Measurements from ENCODE around the gene MT1X. TPM values are rescaled to one million over a fixed set of nuclear protein-coding genes. Genes with fewer than 3 reads are reported as not detected.

Gene MT1X
- total RNA-seq, 1 experiment from 2014 or later = 74.3 TPM

DNA sequence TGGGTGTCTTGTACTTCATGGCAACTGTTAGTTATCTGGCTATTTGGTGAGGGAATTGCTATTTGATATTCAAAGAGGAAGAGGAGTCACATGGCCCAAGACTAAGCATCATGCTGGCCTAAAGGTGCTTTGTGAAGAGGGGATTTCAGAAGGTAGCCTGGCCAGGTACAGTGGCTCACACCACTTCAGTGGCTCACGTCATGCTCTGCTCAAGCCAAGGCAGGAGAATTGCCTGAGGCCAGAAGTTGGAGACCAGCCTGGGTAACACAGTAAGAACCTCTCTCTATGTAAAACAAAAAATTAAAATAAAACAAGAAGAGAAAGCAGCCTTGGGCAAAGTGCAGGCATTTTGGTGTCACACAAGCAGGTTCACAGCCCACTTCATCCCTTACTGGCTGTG, 37.0 kb upstream of the MT1X start:
- BruUV-seq (replicated peaks) = no TSS peak
- no peaks in the 10 kb centered on the region for H3K4me1 ChIP-seq (ENCODE audit: insufficient read depth, low read length, poor library complexity, severe bottlenecking)
- H3K4me3 ChIP-seq (ENCODE audit: low read depth, low read length, poor library complexity, severe bottlenecking) = no peak overlapping the region
- TF ChIP-seq, protein P1, sequence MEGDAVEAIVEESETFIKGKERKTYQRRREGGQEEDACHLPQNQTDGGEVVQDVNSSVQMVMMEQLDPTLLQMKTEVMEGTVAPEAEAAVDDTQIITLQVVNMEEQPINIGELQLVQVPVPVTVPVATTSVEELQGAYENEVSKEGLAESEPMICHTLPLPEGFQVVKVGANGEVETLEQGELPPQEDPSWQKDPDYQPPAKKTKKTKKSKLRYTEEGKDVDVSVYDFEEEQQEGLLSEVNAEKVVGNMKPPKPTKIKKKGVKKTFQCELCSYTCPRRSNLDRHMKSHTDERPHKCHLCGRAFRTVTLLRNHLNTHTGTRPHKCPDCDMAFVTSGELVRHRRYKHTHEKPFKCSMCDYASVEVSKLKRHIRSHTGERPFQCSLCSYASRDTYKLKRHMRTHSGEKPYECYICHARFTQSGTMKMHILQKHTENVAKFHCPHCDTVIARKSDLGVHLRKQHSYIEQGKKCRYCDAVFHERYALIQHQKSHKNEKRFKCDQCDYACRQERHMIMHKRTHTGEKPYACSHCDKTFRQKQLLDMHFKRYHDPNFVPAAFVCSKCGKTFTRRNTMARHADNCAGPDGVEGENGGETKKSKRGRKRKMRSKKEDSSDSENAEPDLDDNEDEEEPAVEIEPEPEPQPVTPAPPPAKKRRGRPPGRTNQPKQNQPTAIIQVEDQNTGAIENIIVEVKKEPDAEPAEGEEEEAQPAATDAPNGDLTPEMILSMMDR (conservative IDR thresholded peaks at IDR 0.05; ENCODE audit: low read depth, low read length) = no peak
- no peak for TF ChIP-seq EZH2 (IDR thresholded peaks at IDR 0.05; ENCODE audit: borderline replicate concordance, low read depth, low read length, poor library complexity, severe bottlenecking)
- intact Hi-C loops (cut with micrococcal nuclease; ENCODE audit: unreplicated experiment) = no loop called here
- no peaks in the 10 kb centered on the region for H3K36me3 ChIP-seq (ENCODE audit: insufficient read depth, low read length, poor library complexity, severe bottlenecking)
- ChIA-PET POLR2A (ENCODE audit: low non-redundant PET) (no interaction called here), CTCF (no interaction called here)
- no peak for DNase-seq (ENCODE audit: low spot score)
- H3K27me3 ChIP-seq (replicated peaks; ENCODE audit: insufficient read depth, low read depth, low read length, poor library complexity) = peaks cover 21% of the 10 kb centered on the region
- no peak overlapping the region for H3K27ac ChIP-seq (ENCODE audit: low read depth, low read length, poor library complexity, severe bottlenecking)
- no peaks in the 10 kb centered on the region for H3K9me3 ChIP-seq (ENCODE audit: low read depth, low read length, poor library complexity, severe bottlenecking)

DNA sequence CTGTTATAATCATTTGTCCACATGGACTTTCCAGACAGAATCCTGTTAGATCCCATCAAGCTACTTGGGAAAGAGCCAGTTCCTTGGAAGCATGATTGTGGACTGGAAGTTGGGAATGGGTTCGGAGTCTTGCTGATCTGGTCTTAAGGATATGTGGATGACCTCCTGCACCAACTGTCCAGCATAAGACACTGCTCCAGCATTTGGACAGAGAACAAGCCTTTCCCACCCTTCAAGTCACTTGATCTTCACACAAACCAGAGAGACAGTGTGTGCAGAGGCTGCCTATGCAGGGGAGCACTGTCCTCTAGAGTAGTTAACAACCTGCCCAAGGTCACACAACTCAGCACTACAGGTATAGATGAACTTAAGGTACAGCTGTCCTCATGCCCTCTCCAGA, 36.4 kb upstream of the MT1X start:
- H3K27me3 ChIP-seq (replicated peaks; ENCODE audit: insufficient read depth, low read depth, low read length, poor library complexity) = peaks cover 21% of the 10 kb centered on the region
- ChIA-PET POLR2A (ENCODE audit: low non-redundant PET) (no interaction called here), CTCF (no interaction called here)
- no peaks in the 10 kb centered on the region for H3K9me3 ChIP-seq (ENCODE audit: low read depth, low read length, poor library complexity, severe bottlenecking)
- no peak overlapping the region for H3K27ac ChIP-seq (ENCODE audit: low read depth, low read length, poor library complexity, severe bottlenecking)
- intact Hi-C loops (cut with micrococcal nuclease; ENCODE audit: unreplicated experiment) = no loop called here
- no peak overlapping the region for H3K4me3 ChIP-seq (ENCODE audit: low read depth, low read length, poor library complexity, severe bottlenecking)
- H3K36me3 ChIP-seq (ENCODE audit: insufficient read depth, low read length, poor library complexity, severe bottlenecking) = no peaks in the 10 kb centered on the region
- TF ChIP-seq EZH2 (IDR thresholded peaks at IDR 0.05; ENCODE audit: borderline replicate concordance, low read depth, low read length, poor library complexity, severe bottlenecking) = no peak
- TF ChIP-seq, protein P1 (conservative IDR thresholded peaks at IDR 0.05; ENCODE audit: low read depth, low read length) = no peak
- no peaks in the 10 kb centered on the region for H3K4me1 ChIP-seq (ENCODE audit: insufficient read depth, low read length, poor library complexity, severe bottlenecking)
- DNase-seq (ENCODE audit: low spot score) = no peak
- BruUV-seq (replicated peaks) = no TSS peak

DNA sequence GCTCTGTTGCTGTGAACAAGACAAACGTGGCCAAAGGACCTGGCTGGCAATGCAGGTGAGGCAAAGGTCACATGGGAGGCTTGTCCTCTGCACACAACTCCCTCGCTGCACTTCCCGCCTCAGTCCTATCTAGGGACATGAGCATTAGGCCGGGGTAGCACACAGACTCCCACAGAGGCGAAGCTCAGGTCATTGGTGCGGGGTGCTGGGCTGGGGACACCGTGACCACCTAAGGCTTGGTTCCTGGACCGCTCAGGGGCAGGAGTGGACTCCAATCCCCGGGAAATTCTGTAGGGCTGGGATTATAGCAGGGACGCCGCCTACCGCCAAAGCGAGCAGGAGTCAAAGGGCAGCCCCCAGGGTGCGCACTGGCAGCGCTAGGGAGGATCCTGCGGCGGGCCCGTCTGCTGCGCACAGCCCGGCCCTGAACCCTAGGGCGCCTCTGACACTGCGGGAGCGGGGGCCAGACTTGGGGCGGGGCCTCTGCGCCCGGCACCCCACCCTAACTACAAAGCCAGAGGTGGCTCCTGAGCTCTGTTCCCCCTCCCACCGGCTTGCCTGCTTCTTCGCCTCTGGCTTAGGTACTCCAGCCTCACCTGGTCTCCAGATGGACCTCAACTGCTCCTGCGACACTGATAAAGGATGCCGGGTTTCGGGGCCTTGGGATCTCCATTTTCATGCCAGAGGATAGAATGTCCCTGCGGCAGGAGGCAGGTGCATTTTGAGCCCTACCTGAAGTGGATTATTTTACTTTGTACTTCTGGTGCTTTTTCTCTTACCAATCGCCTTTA, 34.4 kb upstream of the MT1X start:
- intact Hi-C loops (cut with micrococcal nuclease; ENCODE audit: unreplicated experiment) = no loop called here
- Histone ChIP-seq H3K4me1 (ENCODE audit: insufficient read depth, low read length, poor library complexity, severe bottlenecking) (no peaks in the 10 kb centered on the region), H3K4me3 (ENCODE audit: low read depth, low read length, poor library complexity, severe bottlenecking) (no peak overlapping the region), H3K9me3 (ENCODE audit: low read depth, low read length, poor library complexity, severe bottlenecking) (no peaks in the 10 kb centered on the region), H3K36me3 (ENCODE audit: insufficient read depth, low read length, poor library complexity, severe bottlenecking) (no peaks in the 10 kb centered on the region), H3K27ac (ENCODE audit: low read depth, low read length, poor library complexity, severe bottlenecking) (no peak overlapping the region), H3K27me3 (replicated peaks; ENCODE audit: insufficient read depth, low read depth, low read length, poor library complexity) (peaks cover 15% of the 10 kb centered on the region)
- ChIA-PET CTCF (no interaction called here), POLR2A (ENCODE audit: low non-redundant PET) (no interaction called here)
- TF ChIP-seq EZH2 (IDR thresholded peaks at IDR 0.05; ENCODE audit: borderline replicate concordance, low read depth, low read length, poor library complexity, severe bottlenecking) = no peak
- TF ChIP-seq, protein P1 (conservative IDR thresholded peaks at IDR 0.05; ENCODE audit: low read depth, low read length) = no peak
- DNase-seq (ENCODE audit: low spot score) = no peak
- no TSS peak for BruUV-seq (replicated peaks)
